ENCODE results near the gene FAM98A.

FAM98A gene

DNA sequence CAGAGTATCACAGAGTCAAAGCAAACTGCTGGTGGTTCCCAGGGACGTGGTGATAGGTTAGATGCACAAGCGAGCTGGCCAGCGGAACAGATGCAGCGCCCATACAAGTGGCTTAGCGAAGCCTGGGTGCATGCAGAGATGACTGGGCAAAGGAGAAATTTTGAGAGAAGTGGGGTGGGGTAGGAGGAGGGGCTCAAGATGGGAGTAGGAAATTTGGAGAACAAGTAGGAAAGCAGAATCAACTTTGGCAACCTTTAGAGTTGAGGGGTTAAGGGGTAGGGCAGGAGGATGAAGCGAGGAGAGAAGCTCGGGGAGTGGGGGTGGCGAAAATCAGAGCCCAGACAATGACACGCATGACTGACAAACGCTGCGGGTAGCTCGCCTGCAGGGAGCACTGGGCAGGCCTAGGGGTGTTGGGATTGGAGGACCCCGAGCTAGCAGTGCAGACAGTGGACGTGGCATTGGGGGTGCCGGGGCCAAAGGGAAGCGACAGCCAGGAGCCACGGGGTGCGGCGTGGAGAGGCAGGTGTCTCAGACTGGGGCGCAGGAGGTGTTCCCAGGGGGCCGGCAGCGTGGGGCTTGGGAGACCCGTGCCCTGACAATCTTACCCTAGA lies 431 bp downstream of the FAM98A start:
- no peaks in the 10 kb centered on the region for H3K9me3 ChIP-seq (ENCODE audit: control insufficient read depth, low read length)
- peak overlapping the region; percentile 80 for H3K4me3 ChIP-seq (ENCODE audit: insufficient read depth, low read depth, low read length, poor library complexity, severe bottlenecking)
- H3K36me3 ChIP-seq (ENCODE audit: control insufficient read depth, insufficient read depth, low read length), result peaks cover 6% of the 10 kb centered on the region
- H3K4me1 ChIP-seq (ENCODE audit: control insufficient read depth, insufficient read depth, low read length, poor library complexity, severe bottlenecking), result peaks cover 8% of the 10 kb centered on the region
- H3K27ac ChIP-seq (ENCODE audit: insufficient read depth, low read length, poor library complexity, severe bottlenecking), result peak overlapping the region; percentile 78
- H3K27me3 ChIP-seq (replicated peaks; ENCODE audit: control insufficient read depth, insufficient read depth, low read length, poor library complexity, severe bottlenecking), result no peaks in the 10 kb centered on the region
- peak; percentile 6 to 40 (median 10) for DNase-seq

DNA sequence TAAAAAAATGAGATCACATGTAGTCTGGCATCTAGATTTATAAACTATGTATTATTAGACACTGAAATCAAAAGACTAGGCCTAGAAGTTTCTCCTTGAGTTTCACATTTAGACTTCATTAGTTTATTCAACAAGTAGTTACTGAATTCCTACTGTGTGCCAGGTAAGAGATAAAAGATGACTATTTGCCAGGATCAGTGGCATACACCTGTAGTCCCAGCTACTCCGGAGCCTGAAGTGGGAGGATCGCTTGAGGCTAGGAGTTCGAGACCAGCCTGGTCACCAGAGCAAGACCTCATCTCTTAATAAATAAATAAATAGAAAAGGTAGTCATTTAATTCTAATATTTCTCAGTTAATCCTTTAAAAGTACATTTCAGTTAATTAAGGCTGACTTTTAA lies 2.1 kb downstream of the FAM98A start:
- H3K27me3 ChIP-seq (replicated peaks; ENCODE audit: control insufficient read depth, insufficient read depth, low read length, poor library complexity, severe bottlenecking), result no peaks in the 10 kb centered on the region
- peaks cover 8% of the 10 kb centered on the region for H3K4me1 ChIP-seq (ENCODE audit: control insufficient read depth, insufficient read depth, low read length, poor library complexity, severe bottlenecking)
- no peak overlapping the region for H3K4me3 ChIP-seq (ENCODE audit: insufficient read depth, low read depth, low read length, poor library complexity, severe bottlenecking)
- DNase-seq, result no peak
- no peak overlapping the region for H3K27ac ChIP-seq (ENCODE audit: insufficient read depth, low read length, poor library complexity, severe bottlenecking)
- no peaks in the 10 kb centered on the region for H3K9me3 ChIP-seq (ENCODE audit: control insufficient read depth, low read length)
- H3K36me3 ChIP-seq (ENCODE audit: control insufficient read depth, insufficient read depth, low read length), result peaks cover 16% of the 10 kb centered on the region

DNA sequence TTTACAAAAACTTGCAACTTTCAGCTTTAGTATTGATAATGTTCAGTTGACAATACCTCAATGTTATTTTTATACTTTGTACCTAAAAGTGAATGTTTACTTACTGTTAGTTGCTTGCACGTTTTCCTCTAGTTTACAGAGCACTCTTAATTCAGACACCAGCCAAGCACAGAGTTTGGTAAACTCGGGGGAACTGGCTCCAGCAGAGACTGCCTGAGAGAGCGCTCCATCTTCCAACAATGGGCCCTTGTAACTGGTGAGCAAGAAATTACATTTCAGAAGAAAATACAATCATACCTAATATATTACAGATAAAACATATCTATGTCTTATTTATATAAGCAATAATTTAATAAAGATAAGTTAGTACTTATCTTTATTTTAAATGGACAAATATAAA lies 3.7 kb downstream of the FAM98A start:
- H3K9me3 ChIP-seq (ENCODE audit: control insufficient read depth, low read length), result no peaks in the 10 kb centered on the region
- H3K36me3 ChIP-seq (ENCODE audit: control insufficient read depth, insufficient read depth, low read length), result peaks cover 23% of the 10 kb centered on the region
- no peak overlapping the region for H3K27ac ChIP-seq (ENCODE audit: insufficient read depth, low read length, poor library complexity, severe bottlenecking)
- H3K27me3 ChIP-seq (replicated peaks; ENCODE audit: control insufficient read depth, insufficient read depth, low read length, poor library complexity, severe bottlenecking), result no peaks in the 10 kb centered on the region
- H3K4me1 ChIP-seq (ENCODE audit: control insufficient read depth, insufficient read depth, low read length, poor library complexity, severe bottlenecking), result peaks cover 8% of the 10 kb centered on the region
- no peak overlapping the region for H3K4me3 ChIP-seq (ENCODE audit: insufficient read depth, low read depth, low read length, poor library complexity, severe bottlenecking)
- no peak for DNase-seq

DNA sequence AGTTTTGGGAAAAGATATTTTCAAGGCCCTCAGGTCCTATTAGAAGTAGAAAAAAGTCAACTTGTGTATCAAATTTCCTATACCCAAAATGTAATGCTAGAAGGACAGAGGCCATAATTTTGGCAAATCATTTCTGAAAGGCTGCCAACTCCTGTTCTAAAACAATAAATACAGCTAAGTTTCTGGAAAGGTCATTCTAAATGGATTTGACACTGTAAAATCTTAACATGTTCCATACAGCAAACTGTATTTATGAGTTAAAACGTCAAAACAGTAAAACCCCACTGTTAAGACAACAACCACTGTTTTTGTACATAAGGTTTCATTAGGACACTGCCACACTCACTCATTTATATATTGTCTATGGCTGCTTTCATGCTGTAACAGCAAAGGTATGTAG lies 9.7 kb downstream of the FAM98A start:
- peaks cover 66% of the 10 kb centered on the region for H3K36me3 ChIP-seq (ENCODE audit: control insufficient read depth, insufficient read depth, low read length)

DNA sequence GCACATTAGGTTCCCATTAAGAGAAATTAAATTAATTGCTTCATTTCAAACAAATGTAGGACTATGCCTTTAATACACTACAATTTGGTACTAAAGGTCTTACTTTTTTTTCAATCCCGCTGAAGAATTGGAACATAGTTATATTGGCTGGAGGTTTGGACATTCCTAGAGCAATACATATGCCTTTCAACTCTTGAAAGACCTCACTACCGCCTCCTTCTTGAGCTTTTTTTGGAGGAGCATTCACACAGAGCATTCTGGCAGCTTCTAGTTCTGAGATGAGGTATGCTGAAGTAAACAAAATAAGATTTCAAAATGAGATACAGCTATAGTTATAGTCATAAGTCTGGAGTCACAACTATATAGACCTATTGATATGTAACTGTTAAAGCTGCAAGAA lies 10.9 kb downstream of the FAM98A start:
- Histone ChIP-seq H3K4me3 (ENCODE audit: insufficient read depth, low read depth, low read length, poor library complexity, severe bottlenecking) (no peak overlapping the region), H3K9me3 (ENCODE audit: control insufficient read depth, low read length) (no peaks in the 10 kb centered on the region), H3K27me3 (replicated peaks; ENCODE audit: control insufficient read depth, insufficient read depth, low read length, poor library complexity, severe bottlenecking) (no peaks in the 10 kb centered on the region), H3K36me3 (ENCODE audit: control insufficient read depth, insufficient read depth, low read length) (peaks cover 63% of the 10 kb centered on the region), H3K4me1 (ENCODE audit: control insufficient read depth, insufficient read depth, low read length, poor library complexity, severe bottlenecking) (no peaks in the 10 kb centered on the region), H3K27ac (ENCODE audit: insufficient read depth, low read length, poor library complexity, severe bottlenecking) (no peak overlapping the region)
- DNase-seq, result no peak

More for the DNA sequence above, 9.7 kb downstream of the FAM98A start:
- H3K27me3 ChIP-seq (replicated peaks; ENCODE audit: control insufficient read depth, insufficient read depth, low read length, poor library complexity, severe bottlenecking), result no peaks in the 10 kb centered on the region
- DNase-seq, result no peak
- no peak overlapping the region for H3K27ac ChIP-seq (ENCODE audit: insufficient read depth, low read length, poor library complexity, severe bottlenecking)
- no peaks in the 10 kb centered on the region for H3K9me3 ChIP-seq (ENCODE audit: control insufficient read depth, low read length)
- no peak overlapping the region for H3K4me3 ChIP-seq (ENCODE audit: insufficient read depth, low read depth, low read length, poor library complexity, severe bottlenecking)
- no peaks in the 10 kb centered on the region for H3K4me1 ChIP-seq (ENCODE audit: control insufficient read depth, insufficient read depth, low read length, poor library complexity, severe bottlenecking)

DNA sequence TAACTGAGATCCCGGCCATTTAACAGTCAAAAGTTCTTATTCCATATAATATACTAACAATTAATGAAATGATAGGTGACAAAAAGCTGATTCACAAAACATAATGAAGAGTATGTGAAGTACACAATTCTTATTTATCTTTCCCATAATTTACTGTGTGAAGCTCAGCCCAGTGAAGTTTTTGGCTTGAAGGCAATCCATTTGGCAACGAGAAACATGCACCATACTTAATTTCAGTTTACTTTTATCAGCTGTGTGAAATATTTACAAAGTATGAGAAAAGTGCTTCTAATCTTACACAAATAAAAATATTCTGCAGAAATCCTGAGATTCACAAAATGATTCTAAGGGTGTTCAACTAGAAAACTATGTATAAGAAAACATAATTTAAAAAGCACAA lies 12.3 kb downstream of the FAM98A start:
- no peak for DNase-seq
- Histone ChIP-seq H3K9me3 (ENCODE audit: control insufficient read depth, low read length) (no peaks in the 10 kb centered on the region), H3K4me1 (ENCODE audit: control insufficient read depth, insufficient read depth, low read length, poor library complexity, severe bottlenecking) (no peaks in the 10 kb centered on the region), H3K27me3 (replicated peaks; ENCODE audit: control insufficient read depth, insufficient read depth, low read length, poor library complexity, severe bottlenecking) (no peaks in the 10 kb centered on the region), H3K36me3 (ENCODE audit: control insufficient read depth, insufficient read depth, low read length) (peaks cover 55% of the 10 kb centered on the region), H3K4me3 (ENCODE audit: insufficient read depth, low read depth, low read length, poor library complexity, severe bottlenecking) (no peak overlapping the region), H3K27ac (ENCODE audit: insufficient read depth, low read length, poor library complexity, severe bottlenecking) (no peak overlapping the region)

DNA sequence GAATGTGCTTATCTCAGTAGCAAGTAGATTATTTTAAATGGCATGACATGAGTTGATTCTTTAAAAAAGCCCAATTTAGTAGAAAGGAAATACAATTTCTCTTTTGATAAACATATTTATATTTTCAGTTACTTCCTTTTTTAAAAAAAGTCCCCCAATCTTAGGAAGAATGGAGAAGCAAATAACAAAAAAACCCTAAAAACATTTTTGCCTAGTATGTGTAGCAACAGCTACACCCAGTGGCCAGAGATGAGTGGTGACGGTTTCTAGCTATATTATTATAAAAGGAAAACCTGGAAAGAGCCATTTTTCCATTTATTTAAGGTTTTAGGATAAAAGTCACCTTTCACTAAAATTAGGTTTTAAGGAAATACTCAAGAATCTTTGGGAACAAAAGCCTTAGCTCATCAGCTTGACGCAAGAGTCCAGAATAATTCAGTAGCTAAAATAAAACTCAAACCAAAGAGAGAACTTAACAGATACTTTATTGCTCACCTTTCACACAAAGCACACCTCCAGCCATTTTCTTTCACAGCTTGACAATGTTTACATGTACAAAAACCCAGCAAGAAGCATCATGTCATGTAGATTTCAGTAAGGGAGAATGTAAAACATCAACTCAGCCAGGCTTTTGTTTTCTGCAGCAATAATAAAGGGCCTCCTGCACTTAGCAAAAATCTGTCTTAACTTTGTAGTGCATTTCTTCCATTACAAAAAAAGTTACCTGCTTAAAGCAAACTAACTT lies 15.7 kb downstream of the FAM98A start:
- H3K4me3 ChIP-seq (ENCODE audit: insufficient read depth, low read depth, low read length, poor library complexity, severe bottlenecking), result no peak overlapping the region
- DNase-seq, result no peak
- H3K4me1 ChIP-seq (ENCODE audit: control insufficient read depth, insufficient read depth, low read length, poor library complexity, severe bottlenecking), result no peaks in the 10 kb centered on the region
- peaks cover 34% of the 10 kb centered on the region for H3K36me3 ChIP-seq (ENCODE audit: control insufficient read depth, insufficient read depth, low read length)
- no peaks in the 10 kb centered on the region for H3K27me3 ChIP-seq (replicated peaks; ENCODE audit: control insufficient read depth, insufficient read depth, low read length, poor library complexity, severe bottlenecking)
- H3K9me3 ChIP-seq (ENCODE audit: control insufficient read depth, low read length), result no peaks in the 10 kb centered on the region
- H3K27ac ChIP-seq (ENCODE audit: insufficient read depth, low read length, poor library complexity, severe bottlenecking), result no peak overlapping the region

DNA sequence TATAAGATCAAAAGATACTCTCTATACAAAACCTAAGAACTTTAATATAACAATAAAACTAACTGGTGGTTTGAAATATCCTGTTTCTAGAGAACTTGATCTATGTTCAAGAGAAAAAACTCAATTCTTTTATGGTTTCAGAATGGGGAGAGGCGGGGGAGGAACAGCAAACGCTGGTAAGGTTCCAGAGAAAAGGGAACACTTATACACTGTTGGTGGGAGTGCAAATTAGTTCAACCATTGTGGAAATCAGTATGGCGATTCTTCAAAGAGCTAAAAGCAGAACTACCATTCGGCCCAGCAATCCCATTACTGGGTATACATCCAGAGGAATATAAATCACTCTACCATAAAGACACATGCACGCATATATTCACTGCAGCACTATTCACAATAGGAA lies 17.2 kb downstream of the FAM98A start:
- Histone ChIP-seq H3K4me1 (ENCODE audit: control insufficient read depth, insufficient read depth, low read length, poor library complexity, severe bottlenecking) (no peaks in the 10 kb centered on the region), H3K9me3 (ENCODE audit: control insufficient read depth, low read length) (no peaks in the 10 kb centered on the region), H3K36me3 (ENCODE audit: control insufficient read depth, insufficient read depth, low read length) (peaks cover 27% of the 10 kb centered on the region), H3K27ac (ENCODE audit: insufficient read depth, low read length, poor library complexity, severe bottlenecking) (no peak overlapping the region), H3K4me3 (ENCODE audit: insufficient read depth, low read depth, low read length, poor library complexity, severe bottlenecking) (no peak overlapping the region), H3K27me3 (replicated peaks; ENCODE audit: control insufficient read depth, insufficient read depth, low read length, poor library complexity, severe bottlenecking) (no peaks in the 10 kb centered on the region)
- DNase-seq, result no peak

DNA sequence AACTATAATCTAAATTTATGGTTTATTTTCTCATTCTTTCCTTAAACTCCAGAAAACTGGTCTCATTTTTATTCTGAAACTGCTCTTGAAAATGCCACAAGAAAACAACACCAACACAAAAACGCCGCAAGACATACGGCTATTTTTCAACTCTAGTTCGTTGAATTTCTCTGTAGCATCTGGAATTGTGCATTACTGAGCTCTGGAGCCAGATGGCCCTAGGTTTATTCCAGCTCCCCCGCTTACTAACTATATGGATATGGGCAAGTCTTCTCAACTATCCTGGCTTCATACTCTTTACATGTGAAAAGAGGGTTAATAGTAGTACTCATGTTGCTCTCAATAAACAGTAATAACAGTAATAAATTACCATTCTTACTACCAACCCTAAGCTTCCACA lies 19.9 kb downstream of the FAM98A start:
- Histone ChIP-seq H3K27me3 (replicated peaks; ENCODE audit: control insufficient read depth, insufficient read depth, low read length, poor library complexity, severe bottlenecking) (no peaks in the 10 kb centered on the region), H3K4me3 (ENCODE audit: insufficient read depth, low read depth, low read length, poor library complexity, severe bottlenecking) (no peak overlapping the region), H3K9me3 (ENCODE audit: control insufficient read depth, low read length) (no peaks in the 10 kb centered on the region), H3K27ac (ENCODE audit: insufficient read depth, low read length, poor library complexity, severe bottlenecking) (no peak overlapping the region), H3K4me1 (ENCODE audit: control insufficient read depth, insufficient read depth, low read length, poor library complexity, severe bottlenecking) (no peaks in the 10 kb centered on the region), H3K36me3 (ENCODE audit: control insufficient read depth, insufficient read depth, low read length) (peaks cover 3% of the 10 kb centered on the region)
- DNase-seq, result no peak

DNA sequence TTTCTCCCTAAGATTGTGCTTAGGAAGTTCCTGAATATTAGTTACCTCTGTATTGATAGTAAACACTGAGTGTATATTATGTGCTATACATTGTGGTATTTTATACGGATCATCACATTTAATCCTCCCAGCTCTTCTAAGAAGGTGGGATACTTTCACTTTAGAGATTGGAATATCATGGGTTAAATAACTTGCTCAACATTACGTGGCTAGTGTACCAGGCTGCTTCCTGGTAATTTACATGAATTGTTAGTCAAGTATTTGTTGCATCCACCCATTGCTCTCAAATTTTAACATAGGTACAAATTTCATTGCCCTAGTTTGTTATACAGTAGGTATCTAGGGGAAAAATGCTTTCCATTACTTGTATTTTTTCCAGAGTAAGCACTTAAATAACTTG lies 21.4 kb downstream of the FAM98A start:
- Histone ChIP-seq H3K4me3 (ENCODE audit: insufficient read depth, low read depth, low read length, poor library complexity, severe bottlenecking) (no peak overlapping the region), H3K27me3 (replicated peaks; ENCODE audit: control insufficient read depth, insufficient read depth, low read length, poor library complexity, severe bottlenecking) (no peaks in the 10 kb centered on the region), H3K27ac (ENCODE audit: insufficient read depth, low read length, poor library complexity, severe bottlenecking) (no peak overlapping the region), H3K36me3 (ENCODE audit: control insufficient read depth, insufficient read depth, low read length) (no peaks in the 10 kb centered on the region), H3K4me1 (ENCODE audit: control insufficient read depth, insufficient read depth, low read length, poor library complexity, severe bottlenecking) (no peaks in the 10 kb centered on the region), H3K9me3 (ENCODE audit: control insufficient read depth, low read length) (no peaks in the 10 kb centered on the region)
- DNase-seq, result no peak
